Endodermal cell (in vitro differentiated cells): ENCODE measurements around the gene GALNT9. TPM values are rescaled to one million over a fixed set of nuclear protein-coding genes. Genes with fewer than 3 reads are reported as not detected.

Source experiments
- DNase-seq: peaks from one replicate; pipeline ENCODE4 v3.0.0-alpha.2; 2017
- H3K27ac ChIP-seq: 2 replicates; pipeline ENCODE4 v1.5.1; 2013; ENCODE audit warnings: mild to moderate bottlenecking, low read depth, low read length, moderate library complexity
- H3K27me3 ChIP-seq: 2 replicates; pipeline ENCODE4 v1.6.1; 2013; ENCODE audit warnings: mild to moderate bottlenecking, low read length, moderate library complexity; ENCODE audit not compliant: insufficient read depth, control insufficient read depth, poor library complexity, severe bottlenecking
- H3K36me3 ChIP-seq: 2 replicates; pipeline ENCODE4 v1.7.0; 2013; ENCODE audit warnings: mild to moderate bottlenecking, low read length, moderate library complexity; ENCODE audit not compliant: control insufficient read depth, insufficient read depth
- H3K4me1 ChIP-seq: one replicate; pipeline ENCODE4 v1.7.0; 2013; ENCODE audit warnings: low read length; ENCODE audit not compliant: control insufficient read depth, insufficient read depth
- H3K4me3 ChIP-seq: 2 replicates; pipeline ENCODE4 v1.5.1; 2013; ENCODE audit warnings: mild to moderate bottlenecking, low read length, moderate library complexity
- H3K9ac ChIP-seq: 2 replicates; pipeline ENCODE4 v1.6.1; 2013; ENCODE audit warnings: mild to moderate bottlenecking, low read length, moderate library complexity; ENCODE audit not compliant: poor library complexity, severe bottlenecking; ENCODE audit errors: extremely low read depth
- H3K9me3 ChIP-seq: 2 replicates; pipeline ENCODE4 v1.6.1; 2013; ENCODE audit warnings: mild to moderate bottlenecking, low read length, moderate library complexity; ENCODE audit not compliant: control insufficient read depth
- H3K27ac Mint-ChIP-seq: 2 replicates; pipeline ENCODE4 v1.8.0; 2020; ENCODE audit warnings: mixed read lengths
- H3K27me3 Mint-ChIP-seq: 2 replicates; pipeline ENCODE4 v1.8.0; 2021; ENCODE audit warnings: mild to moderate bottlenecking, mixed read lengths; ENCODE audit not compliant: insufficient read depth
- H3K36me3 Mint-ChIP-seq: 2 replicates; pipeline ENCODE4 v1.8.0; 2020; ENCODE audit warnings: low read depth, mixed read lengths
- H3K4me1 Mint-ChIP-seq: 2 replicates; pipeline ENCODE4 v1.8.0; 2020; ENCODE audit warnings: mixed read lengths
- H3K4me3 Mint-ChIP-seq: 2 replicates; pipeline ENCODE4 v1.8.0; 2020; ENCODE audit warnings: mild to moderate bottlenecking, moderate library complexity, mixed read lengths
- H3K9me3 Mint-ChIP-seq: 2 replicates; pipeline ENCODE4 v1.8.0; 2020; ENCODE audit warnings: mild to moderate bottlenecking, mixed read lengths
- CTCF ChIP-seq: fragments of 200-600 bp; sonication (generic); conservative IDR thresholded peaks from 2 replicates; pipeline ENCODE4 v1.5.0; 2021; ENCODE audit warnings: antibody characterized with exemption, mild to moderate bottlenecking
- WGBS, 2 experiments: methylation state at CpG; one replicate each; pipeline versions ENCODE4 v1.1.5 to v1.1.7; 2013; ENCODE audit warnings: missing lambda C conversion rate in 2 of 2, mixed read lengths in 1 of 2; ENCODE audit not compliant: insufficient coverage in 1 of 2, insufficient read length in 1 of 2; 5-methylcytosine and 5-hydroxymethylcytosine counted together
- total RNA-seq, 2 donors: library from RNA; stranded (reverse); fragmentation: NEBNext Ultra II Directional in 1 of 2; extraction: Animal tissue kit (Norgen Biotek cat#: 25700) in 1 of 2; gene quantifications; 2 replicates in 1 of 2; 3 replicates in 1 of 2; pipeline ENCODE4 v1.2.1, GENCODE V29; 2021

Gene GALNT9
- total RNA-seq, 2 donors from 2014 or later, result 0.13 TPM; not detected in 1

- no peak overlapping the region for H3K27ac ChIP-seq
- no peak for TF ChIP-seq CTCF
- no peak overlapping the region for H3K4me3 ChIP-seq
- no peak overlapping the region for H3K27ac Mint-ChIP-seq
- no peaks in the 10 kb centered on the region for H3K9me3 Mint-ChIP-seq
- DNase-seq, result no peak
- no peaks in the 10 kb centered on the region for H3K4me1 ChIP-seq
- no peaks in the 10 kb centered on the region for H3K36me3 ChIP-seq
- peaks cover 46% of the 10 kb centered on the region for H3K9me3 ChIP-seq
- no peaks in the 10 kb centered on the region for H3K4me1 Mint-ChIP-seq
- no peaks in the 10 kb centered on the region for H3K36me3 Mint-ChIP-seq
- WGBS, 2 experiments, result 66 to 79% methylated on average over 8 to 13 of the region's 13 CpGs
- no peaks in the 10 kb centered on the region for H3K27me3 ChIP-seq
- H3K4me3 Mint-ChIP-seq, result no peak overlapping the region
- H3K27me3 Mint-ChIP-seq, result peaks cover 57% of the 10 kb centered on the region
- no peak overlapping the region for H3K9ac ChIP-seq
These were observed 3.9 kb upstream of the GALNT9 start for GRCh38 chr12:132333273-132333672.

GRCh38 chr12:132330549-132330881 lies 1.1 kb upstream of the GALNT9 start:
- Histone ChIP-seq H3K36me3 (no peaks in the 10 kb centered on the region), H3K9ac (no peak overlapping the region), H3K4me1 (no peaks in the 10 kb centered on the region), H3K9me3 (peaks cover 38% of the 10 kb centered on the region), H3K4me3 (peak overlapping the region; percentile 41), H3K27me3 (no peaks in the 10 kb centered on the region), H3K27ac (no peak overlapping the region)
- Mint-ChIP-seq H3K27ac (no peak overlapping the region), H3K27me3 (peaks cover 66% of the 10 kb centered on the region), H3K9me3 (no peaks in the 10 kb centered on the region), H3K4me3 (peak overlapping the region; percentile 39), H3K4me1 (no peaks in the 10 kb centered on the region), H3K36me3 (no peaks in the 10 kb centered on the region)
- no peak for DNase-seq
- WGBS, 2 experiments, result 73 to 93% methylated on average over 5 of the region's 5 CpGs
- no peak for TF ChIP-seq CTCF

- H3K9me3 Mint-ChIP-seq, result no peaks in the 10 kb centered on the region
- no peak overlapping the region for H3K27ac ChIP-seq
- peak; percentile 78 for DNase-seq
- peaks cover 32% of the 10 kb centered on the region for H3K9me3 ChIP-seq
- WGBS, 2 experiments, result 81 to 87% methylated on average over 20 to 48 of the region's 49 CpGs
- H3K36me3 ChIP-seq, result no peaks in the 10 kb centered on the region
- no peaks in the 10 kb centered on the region for H3K36me3 Mint-ChIP-seq
- peaks cover 67% of the 10 kb centered on the region for H3K27me3 Mint-ChIP-seq
- no peak for TF ChIP-seq CTCF
- no peaks in the 10 kb centered on the region for H3K27me3 ChIP-seq
- H3K4me3 Mint-ChIP-seq, result peak overlapping the region; percentile 39
- H3K4me1 Mint-ChIP-seq, result no peaks in the 10 kb centered on the region
- H3K4me1 ChIP-seq, result no peaks in the 10 kb centered on the region
- H3K4me3 ChIP-seq, result no peak overlapping the region
- H3K9ac ChIP-seq, result no peak overlapping the region
- no peak overlapping the region for H3K27ac Mint-ChIP-seq
These were observed 545 bp upstream of the GALNT9 start for GRCh38 chr12:132329720-132330548.
